ENCODE measurements around the gene ASTN1.

DNA sequence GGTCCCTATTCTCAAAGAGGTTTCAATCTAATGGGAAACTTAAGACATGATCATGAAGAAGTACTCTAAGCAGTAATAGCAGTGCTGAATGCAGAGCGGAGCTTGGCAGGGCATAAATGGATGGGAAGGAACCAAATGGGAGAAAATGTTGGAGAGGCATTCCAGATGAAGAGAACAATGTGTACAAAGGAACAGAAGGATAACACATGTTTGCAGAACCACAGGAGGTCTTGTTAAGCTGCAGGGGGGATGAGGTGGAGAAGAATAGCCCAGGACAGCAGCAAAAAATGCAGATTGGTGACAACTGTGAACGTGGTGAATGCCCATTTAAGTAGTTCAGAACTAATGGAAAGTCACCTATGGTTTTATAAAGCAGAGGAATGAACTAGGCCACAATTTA, 99.1 kb downstream of the ASTN1 start:
- TF ChIP-seq POLR2A (IDR thresholded peaks at IDR 0.05; ENCODE audit: low read length) (no peak), GATA1 (IDR thresholded peaks at IDR 0.05; ENCODE audit: low read depth, low read length) (no peak)
